Activated T-helper 1 cell treated with anti-CD3 and anti-CD28 coated beads, Interleukin-12 subunit alpha, Interleukin-12 subunit beta, Interleukin-2, Interleukin-4 antibody, amounts not matched to agents 30 ng/mL and 10 ng/mL and 1 ng/mL, durations not matched to agents 14 hours and 24 hours and 36 hours (primary cell): Measurements from ENCODE around the gene SMIM45.
"Not testable (repeated sequence)": the region's sequence is repeated elsewhere in the genome, so short reads cannot be mapped to it uniquely, and the experiment has no call there.

Experiments
- DNase-seq: peaks from one replicate; pipeline ENCODE4 v3.0.0; 2021; ENCODE audit warnings: low spot score
- H3K27ac Mint-ChIP-seq: one replicate; pipeline ENCODE4 v1.8.0; 2021; ENCODE audit warnings: mild to moderate bottlenecking, mixed read lengths
- H3K27me3 Mint-ChIP-seq: one replicate; pipeline ENCODE4 v1.8.0; 2022; ENCODE audit warnings: mild to moderate bottlenecking, moderate library complexity, mixed read lengths; ENCODE audit not compliant: insufficient read depth
- H3K36me3 Mint-ChIP-seq: one replicate; pipeline ENCODE4 v1.8.0; 2021; ENCODE audit warnings: low read depth, mixed read lengths
- H3K4me1 Mint-ChIP-seq: one replicate; pipeline ENCODE4 v1.8.0; 2021; ENCODE audit warnings: low read depth, mixed read lengths
- H3K4me3 Mint-ChIP-seq: one replicate; pipeline ENCODE4 v1.8.0; 2021; ENCODE audit warnings: mild to moderate bottlenecking, moderate library complexity, mixed read lengths
- H3K9me3 Mint-ChIP-seq: one replicate; pipeline ENCODE4 v1.8.0; 2021; ENCODE audit warnings: mixed read lengths
- intact Hi-C: fragments of 100-400 bp; cut with micrococcal nuclease; formaldehyde crosslinking; loops from one replicate; pipeline ENCODE4 v1.15.1; 2024

SMIM45 gene

GRCh38 chr22:41934284-41935014 lies 17.5 kb upstream of the SMIM45 start:
- Mint-ChIP-seq H3K27ac (peak overlapping the region; percentile 44), H3K9me3 (no peaks in the 10 kb centered on the region), H3K4me1 (peaks cover 5% of the 10 kb centered on the region), H3K27me3 (no peaks in the 10 kb centered on the region), H3K36me3 (peaks cover 9% of the 10 kb centered on the region), H3K4me3 (no peak overlapping the region)
- no peak for DNase-seq
- intact Hi-C loops = no loop called here

- H3K27me3 Mint-ChIP-seq = no peaks in the 10 kb centered on the region
- peaks cover 10% of the 10 kb centered on the region for H3K36me3 Mint-ChIP-seq
- H3K4me3 Mint-ChIP-seq = no peak overlapping the region
- DNase-seq = no peak
- H3K4me1 Mint-ChIP-seq = peaks cover 11% of the 10 kb centered on the region
- H3K9me3 Mint-ChIP-seq = no peaks in the 10 kb centered on the region
- H3K27ac Mint-ChIP-seq = no peak overlapping the region
- intact Hi-C loops = no loop called here
Measured at GRCh38 chr22:41935015-41935351, 17.0 kb upstream of the SMIM45 start.

- intact Hi-C loops = no loop called here
- H3K27ac Mint-ChIP-seq = no peak overlapping the region
- H3K4me1 Mint-ChIP-seq = peaks cover 16% of the 10 kb centered on the region
- H3K9me3 Mint-ChIP-seq = no peaks in the 10 kb centered on the region
- no peak for DNase-seq
- H3K27me3 Mint-ChIP-seq = no peaks in the 10 kb centered on the region
- peaks cover 11% of the 10 kb centered on the region for H3K36me3 Mint-ChIP-seq
- no peak overlapping the region for H3K4me3 Mint-ChIP-seq
Measured at GRCh38 chr22:41935509-41935908, 16.4 kb upstream of the SMIM45 start.

GRCh38 chr22:41936894-41937169 lies 15.1 kb upstream of the SMIM45 start:
- intact Hi-C loops = no loop called here
- peaks cover 29% of the 10 kb centered on the region for H3K4me1 Mint-ChIP-seq
- H3K27ac Mint-ChIP-seq = no peak overlapping the region
- H3K9me3 Mint-ChIP-seq = no peaks in the 10 kb centered on the region
- no peak for DNase-seq
- no peaks in the 10 kb centered on the region for H3K27me3 Mint-ChIP-seq
- H3K36me3 Mint-ChIP-seq = peaks cover 23% of the 10 kb centered on the region
- H3K4me3 Mint-ChIP-seq = no peak overlapping the region

- Mint-ChIP-seq H3K27ac (peak overlapping the region; percentile 100), H3K4me1 (peaks cover 46% of the 10 kb centered on the region), H3K4me3 (peak overlapping the region; percentile 85), H3K36me3 (peaks cover 43% of the 10 kb centered on the region), H3K27me3 (no peaks in the 10 kb centered on the region), H3K9me3 (no peaks in the 10 kb centered on the region)
- DNase-seq = peak; percentile 93
- intact Hi-C loops = loop anchor here (1.0 to 10.0 kb wide), 8 partner anchors 21 to 495 kb away; partner anchors contain the start of genes PHETA2, SNU13 and TOB2
Measured at GRCh38 chr22:41939981-41940831, 11.7 kb upstream of the SMIM45 start.

GRCh38 chr22:41940832-41941765 lies 10.9 kb upstream of the SMIM45 start:
- H3K36me3 Mint-ChIP-seq = peaks cover 48% of the 10 kb centered on the region
- H3K9me3 Mint-ChIP-seq = no peaks in the 10 kb centered on the region
- peak overlapping the region; percentile 100 for H3K27ac Mint-ChIP-seq
- H3K4me1 Mint-ChIP-seq = peaks cover 53% of the 10 kb centered on the region
- intact Hi-C loops = loop anchor here (1.0 to 10.0 kb wide), 13 partner anchors 22 to 496 kb away; partner anchors contain the start of genes CCDC134, PHETA2, SNU13 and TOB2
- DNase-seq = peak; percentile 82
- no peaks in the 10 kb centered on the region for H3K27me3 Mint-ChIP-seq
- peak overlapping the region; percentile 85 for H3K4me3 Mint-ChIP-seq

GRCh38 chr22:41943661-41944209 lies 8.2 kb upstream of the SMIM45 start:
- H3K27me3 Mint-ChIP-seq = no peaks in the 10 kb centered on the region
- no peak for DNase-seq
- peaks cover 41% of the 10 kb centered on the region for H3K36me3 Mint-ChIP-seq
- peak overlapping the region; percentile 73 for H3K4me3 Mint-ChIP-seq
- H3K27ac Mint-ChIP-seq = peak overlapping the region; percentile 90
- H3K9me3 Mint-ChIP-seq = no peaks in the 10 kb centered on the region
- H3K4me1 Mint-ChIP-seq = peaks cover 67% of the 10 kb centered on the region
- intact Hi-C loops = loop anchor here (10.0 kb wide), 1 partner anchor 499 kb away; the partner anchor contains the start of gene TOB2

GRCh38 chr22:41946629-41947423 lies 5.1 kb upstream of the SMIM45 start, which contains the start of gene CENPM:
CENPM (minus strand) TSS chr22:41947152; CDS start chr22:41947076, 76 bp downstream.
- intact Hi-C loops = loop anchor here (1.0 to 10.0 kb wide), 8 partner anchors 10 to 502 kb away; partner anchors contain the start of genes NAGA, NDUFA6, SMDT1 and TOB2
- Mint-ChIP-seq H3K4me3 (peak within 1 kb of the TSS; percentile 92), H3K27me3 (no peaks in the 10 kb centered on the region), H3K9me3 (no peaks in the 10 kb centered on the region), H3K4me1 (peaks cover 47% of the 10 kb centered on the region), H3K27ac (peak within 1 kb of the TSS; percentile 93), H3K36me3 (peaks cover 25% of the 10 kb centered on the region)
- DNase-seq = peak; percentile 93

- no peak for DNase-seq
- intact Hi-C loops = loop anchor here (1.0 to 10.0 kb wide), 4 partner anchors 10 to 503 kb away; partner anchors contain the start of genes NAGA and TOB2
- no peaks in the 10 kb centered on the region for H3K27me3 Mint-ChIP-seq
- H3K36me3 Mint-ChIP-seq = peaks cover 21% of the 10 kb centered on the region
- peak overlapping the region; percentile 93 for H3K27ac Mint-ChIP-seq
- H3K4me1 Mint-ChIP-seq = peaks cover 43% of the 10 kb centered on the region
- H3K4me3 Mint-ChIP-seq = peak overlapping the region; percentile 92
- no peaks in the 10 kb centered on the region for H3K9me3 Mint-ChIP-seq
Measured at GRCh38 chr22:41947424-41948080, 4.4 kb upstream of the SMIM45 start.

GRCh38 chr22:41948142-41948541 lies 3.8 kb upstream of the SMIM45 start:
- DNase-seq = no peak
- no peaks in the 10 kb centered on the region for H3K9me3 Mint-ChIP-seq
- H3K4me3 Mint-ChIP-seq = peak overlapping the region; percentile 92
- intact Hi-C loops = loop anchor here (10.0 kb wide), 1 partner anchor 503 kb away; the partner anchor contains the start of gene TOB2
- peaks cover 43% of the 10 kb centered on the region for H3K4me1 Mint-ChIP-seq
- peaks cover 16% of the 10 kb centered on the region for H3K36me3 Mint-ChIP-seq
- no peaks in the 10 kb centered on the region for H3K27me3 Mint-ChIP-seq
- H3K27ac Mint-ChIP-seq = no peak overlapping the region

- H3K4me3 Mint-ChIP-seq, DNase-seq, H3K27ac Mint-ChIP-seq: not testable (repeated sequence)
Measured at GRCh38 chr22:41948928-41949296, 3.0 kb upstream of the SMIM45 start.

More at GRCh38 chr22:41948928-41949296, 3.0 kb upstream of the SMIM45 start:
- H3K27me3 Mint-ChIP-seq, H3K9me3 Mint-ChIP-seq: not testable (repeated sequence)
- intact Hi-C loops = loop anchor here (10.0 kb wide), 1 partner anchor 504 kb away; the partner anchor contains the start of gene TOB2
- peaks cover 10% of the 10 kb centered on the region for H3K36me3 Mint-ChIP-seq
- peaks cover 40% of the 10 kb centered on the region for H3K4me1 Mint-ChIP-seq
